ENCODE measurements around the gene KANK2.
"Not testable (repeated sequence)": the region's sequence is repeated elsewhere in the genome, so short reads cannot be mapped to it uniquely, and the experiment has no call there.

Gene KANK2

DNA sequence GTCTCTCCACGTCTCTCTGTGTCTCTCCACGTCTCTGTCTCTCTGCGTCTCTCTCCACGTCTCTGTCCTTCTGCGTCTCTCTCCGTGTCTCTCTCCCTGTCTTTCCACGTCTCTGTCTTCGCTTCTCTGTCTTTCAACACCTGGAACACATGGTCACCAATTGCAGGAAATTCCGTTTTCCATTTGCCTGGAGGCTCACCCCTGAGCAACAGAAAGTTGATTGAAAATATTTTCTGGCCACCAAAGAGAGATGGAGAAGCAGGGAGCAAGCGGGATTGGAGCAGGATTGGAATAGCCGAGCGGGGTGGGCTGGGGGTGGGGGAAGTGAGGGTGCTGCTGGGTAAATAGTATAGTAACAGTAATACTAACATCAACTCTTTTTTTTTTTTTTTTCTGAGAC, 1.7 kb downstream of the KANK2 start:
- DNase-seq = no peak

- DNase-seq = no peak
These were observed 2.4 kb downstream of the KANK2 start for GRCh38 chr19:11194656-11195558.

GRCh38 chr19:11194173-11194572, 3.2 kb downstream of the KANK2 start:
- DNase-seq = no peak

- DNase-seq = no peak
These were observed 4.1 kb downstream of the KANK2 start for GRCh38 chr19:11192957-11193939.

DNA sequence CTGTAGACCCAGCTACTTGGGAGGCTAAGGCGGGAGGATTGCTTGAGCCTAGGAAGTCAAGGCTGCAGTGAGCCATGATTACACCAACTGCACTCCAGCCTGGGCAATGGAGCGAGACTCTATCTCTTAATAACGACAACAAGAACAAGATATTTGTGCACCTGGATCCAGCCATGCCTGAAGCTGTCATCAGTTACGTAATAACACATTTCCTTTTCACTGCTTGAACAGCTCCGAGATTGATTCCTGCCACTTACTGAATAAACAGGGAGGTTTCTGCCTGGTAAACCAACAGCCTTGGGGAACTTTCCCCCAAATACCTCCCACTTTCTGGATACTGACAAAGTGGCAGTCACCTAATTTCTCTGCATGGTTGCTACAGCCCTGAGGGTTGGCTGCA, 5.4 kb downstream of the KANK2 start:
- DNase-seq = no peak

DNA sequence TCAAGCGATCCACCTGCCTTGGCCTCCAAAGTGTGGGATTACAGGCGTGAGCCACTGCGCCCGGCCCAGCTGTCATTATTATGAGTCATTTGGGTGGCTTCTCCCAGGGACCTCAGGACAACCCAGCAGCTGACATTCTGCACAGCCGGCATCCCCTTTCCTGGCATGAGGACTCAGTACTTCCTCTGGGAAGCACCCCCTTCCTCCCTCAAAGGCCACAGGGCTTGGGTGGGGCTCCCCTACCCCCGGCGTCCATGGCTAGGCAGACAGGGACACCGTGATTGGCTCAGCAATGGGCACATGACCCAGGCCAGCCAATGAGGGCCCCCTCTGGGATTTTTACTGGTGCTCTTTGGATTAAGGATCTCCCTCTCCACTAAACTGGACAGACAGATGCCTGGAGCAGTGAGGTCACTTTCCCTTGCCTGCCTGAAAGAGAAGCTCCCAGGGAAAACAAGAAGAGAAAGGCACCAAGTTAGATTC, 6.0 kb downstream of the KANK2 start:
- no peak for DNase-seq

DNA sequence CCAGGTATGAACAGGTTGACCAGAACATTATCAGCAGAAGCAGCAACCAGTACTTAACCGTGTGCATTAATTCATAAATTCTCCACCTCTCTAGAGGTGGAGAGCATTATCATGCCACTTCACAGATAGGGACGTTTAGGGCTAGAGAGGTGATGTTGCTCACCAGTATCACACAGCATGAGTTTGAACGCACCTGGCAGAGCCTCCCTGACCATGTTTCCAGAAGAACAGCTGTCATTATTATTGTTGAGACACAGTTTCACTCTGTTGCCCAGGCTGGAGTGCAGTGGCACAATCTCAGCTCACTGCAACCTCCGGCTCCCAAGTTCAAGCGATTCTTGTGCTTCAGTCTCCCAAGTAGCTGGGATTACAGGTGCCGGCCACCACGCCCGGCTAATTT, 6.8 kb downstream of the KANK2 start:
- DNase-seq = no peak

DNA sequence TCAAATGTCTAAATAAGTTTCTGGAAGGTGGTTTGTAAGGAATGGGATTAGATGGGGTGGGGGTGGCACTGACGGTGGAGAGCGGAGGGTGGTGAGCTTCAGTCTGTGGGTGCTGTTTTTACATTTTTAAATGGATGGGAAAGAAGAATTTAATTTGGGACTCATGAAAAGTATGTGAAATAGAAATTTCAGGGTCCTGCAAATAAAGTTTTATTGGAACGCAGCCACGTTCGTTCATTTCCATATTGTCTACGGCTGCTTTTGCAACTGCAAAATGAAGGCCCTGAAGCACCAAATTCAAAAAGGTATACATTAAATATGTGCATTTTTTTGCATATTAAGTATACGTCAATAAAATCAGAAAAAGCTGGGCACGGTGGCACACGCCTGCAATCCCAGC, 9.9 kb downstream of the KANK2 start:
- no peak for DNase-seq

GRCh38 chr19:11182994-11183393, 14.4 kb downstream of the KANK2 start:
- no peak for DNase-seq

GRCh38 chr19:11181488-11181887, 15.9 kb downstream of the KANK2 start:
- no peak for DNase-seq

DNA sequence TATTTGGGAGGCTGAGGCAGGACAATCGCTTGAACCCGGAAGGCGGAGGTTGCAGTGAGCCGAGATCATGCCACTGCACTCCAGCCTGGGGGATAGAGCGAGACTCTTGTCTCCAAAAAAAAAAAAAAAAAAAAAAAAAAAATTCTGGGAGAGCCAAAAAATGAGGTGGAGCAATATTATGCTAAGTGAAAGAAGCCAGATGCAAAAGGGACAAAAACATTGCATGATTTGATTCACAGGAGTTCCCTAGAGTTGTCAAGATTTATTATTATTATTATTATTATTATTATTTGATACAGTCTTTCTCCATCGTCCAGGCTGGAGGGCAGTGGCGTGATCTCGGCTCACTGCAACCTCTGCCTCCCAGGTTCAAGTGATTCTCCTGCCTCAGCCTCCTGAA, 16.4 kb downstream of the KANK2 start:
- not testable (repeated sequence) for DNase-seq

GRCh38 chr19:11180346-11180745, 17.0 kb downstream of the KANK2 start:
- no peak for DNase-seq

DNA sequence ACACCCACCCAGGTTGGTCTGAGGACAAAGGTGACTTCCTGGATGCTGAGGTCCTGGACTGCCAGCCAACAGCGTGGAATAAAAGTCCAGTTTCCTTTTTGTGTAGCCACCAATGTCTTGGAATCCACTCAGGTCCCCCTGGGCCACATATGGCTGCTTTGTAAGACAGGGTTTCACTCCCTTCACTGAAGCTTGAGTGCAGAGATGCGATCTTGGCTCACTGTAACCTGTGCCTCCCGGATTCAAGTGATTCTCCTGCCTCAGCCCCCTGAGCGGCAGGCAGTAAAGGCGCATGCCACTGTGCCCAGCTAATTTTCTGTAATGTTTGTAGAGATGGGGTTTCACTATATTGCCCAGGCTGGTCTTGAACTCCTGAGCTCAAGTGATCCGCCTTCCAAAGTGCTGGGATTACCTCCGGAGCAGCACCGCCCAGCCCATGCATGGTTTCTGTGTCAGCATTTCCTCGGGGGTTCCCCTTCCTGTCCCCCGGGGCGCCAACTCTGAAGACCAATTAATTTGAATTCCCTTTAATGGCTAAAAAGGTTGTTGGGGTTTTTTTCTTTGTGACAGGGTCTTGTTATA, 17.5 kb downstream of the KANK2 start:
- no peak for DNase-seq

DNA sequence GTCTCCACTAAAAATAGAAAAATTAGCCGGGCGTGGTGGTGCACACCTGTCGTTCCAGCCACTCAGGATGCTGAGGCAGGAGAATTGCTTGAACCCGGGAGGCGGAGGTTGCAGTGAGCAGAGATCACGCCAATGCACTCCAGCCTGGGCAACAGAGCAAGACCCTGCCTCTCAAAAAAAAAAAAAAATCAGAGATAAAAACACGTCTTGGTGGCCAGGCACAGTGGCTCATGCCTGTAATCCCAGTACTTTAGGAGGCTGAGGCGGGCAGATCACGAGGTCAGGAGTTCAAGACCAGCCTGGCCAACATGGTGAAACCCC, 18.2 kb downstream of the KANK2 start:
- DNase-seq = not testable (repeated sequence)

GRCh38 chr19:11177592-11177991, 19.8 kb downstream of the KANK2 start:
- DNase-seq = no peak

DNA sequence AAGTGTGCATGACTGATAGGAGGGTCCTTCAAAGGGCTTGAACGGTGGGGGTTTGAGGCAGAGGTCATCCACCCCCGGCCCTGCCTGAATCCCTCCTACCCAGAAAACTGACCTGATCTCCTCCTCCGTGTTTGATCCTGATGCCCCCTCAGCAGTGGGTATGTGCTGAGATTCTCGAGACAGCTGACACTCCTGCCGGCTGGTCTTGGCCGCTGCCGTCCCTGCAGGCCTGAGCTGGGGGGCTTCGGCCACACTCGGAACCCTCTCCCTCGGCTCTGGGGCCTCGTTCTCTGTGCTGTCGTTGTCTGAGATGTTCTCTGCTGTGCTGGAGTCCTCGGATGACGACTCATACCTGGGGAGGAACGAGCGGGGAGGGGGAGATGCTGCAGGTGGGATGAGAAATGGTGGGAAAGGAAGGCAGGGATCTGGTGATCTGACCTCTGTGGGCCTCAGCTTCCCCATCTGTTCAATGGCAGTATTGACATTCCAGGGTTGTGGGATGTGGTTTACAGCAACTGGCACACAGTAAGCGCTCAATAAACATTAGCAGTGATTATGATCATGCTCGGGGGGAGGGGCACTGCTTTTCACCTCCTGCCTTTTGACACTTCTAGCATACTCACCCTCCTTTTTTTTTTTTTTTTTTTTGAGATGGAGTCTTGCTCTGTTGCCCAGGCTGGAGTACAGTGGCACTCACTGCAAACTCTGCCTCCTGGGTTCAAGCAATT, 20.7 kb downstream of the KANK2 start:
- DNase-seq = no peak

GRCh38 chr19:11175920-11176319, 21.4 kb downstream of the KANK2 start:
- no peak for DNase-seq

- DNase-seq = no peak
These were observed 23.0 kb downstream of the KANK2 start for GRCh38 chr19:11174336-11174735.

- no peak for DNase-seq
These were observed 23.7 kb downstream of the KANK2 start for GRCh38 chr19:11173516-11174155.

DNA sequence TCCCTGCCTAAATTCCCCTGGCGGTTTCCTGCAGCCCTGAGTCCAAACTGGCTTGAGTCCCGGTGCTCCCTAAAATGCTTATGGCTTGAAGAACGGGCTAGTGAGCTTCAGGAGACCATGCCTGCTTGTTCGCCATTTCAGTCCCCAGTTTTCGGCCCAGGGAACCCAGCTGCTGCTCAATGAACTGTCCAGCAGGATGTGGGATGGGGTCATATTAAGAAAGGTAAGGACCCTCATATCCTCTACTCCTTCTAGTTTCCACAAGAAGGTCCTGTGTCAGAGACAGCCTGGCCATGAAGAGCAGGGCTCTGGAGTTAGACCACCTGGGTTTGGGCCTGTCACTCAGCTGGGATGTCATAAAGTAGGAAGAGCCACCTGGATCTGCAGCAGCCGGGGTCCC, 24.8 kb downstream of the KANK2 start:
- DNase-seq = no peak

DNA sequence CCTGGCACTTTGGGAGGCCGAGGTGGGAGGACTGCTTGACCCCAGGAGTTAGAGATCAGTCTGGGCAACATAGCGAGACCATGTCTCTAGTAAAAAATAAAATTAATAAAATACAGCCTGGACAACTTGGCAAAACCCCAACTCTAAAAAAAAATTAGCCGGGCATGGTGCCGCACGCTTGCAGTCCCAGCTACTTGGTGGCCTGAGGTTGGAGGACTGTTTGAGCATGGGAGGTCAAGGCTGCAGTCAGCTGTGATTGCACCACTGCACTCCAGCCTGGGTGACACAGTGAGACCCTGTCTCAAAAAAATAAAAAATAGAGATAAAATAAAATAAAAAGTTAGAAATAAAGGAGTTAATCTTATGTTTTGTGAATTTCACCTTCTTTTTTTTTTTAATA, 26.2 kb downstream of the KANK2 start:
- no peak for DNase-seq

Measured in NCI-H1436 treated with DMSO at 0.1 percent for 48 hours (cell line).